Activated naive CD4-positive, alpha-beta T cell treated with anti-CD3 and anti-CD28 coated beads, Interleukin-2, amount 10 ng/mL, durations not matched to agents 7 days and 5 days (primary cell): Measurements from ENCODE around the gene MAPK8IP1.
"Not testable (repeated sequence)": the region's sequence is repeated elsewhere in the genome, so short reads cannot be mapped to it uniquely, and the experiment has no call there.

Experiments
- CTCF ChIA-PET: fragments of 350-600 bp; sonication (Branson Sonifier 250); formaldehyde crosslinking; loops from one replicate; lab custom pipeline; 2021; ENCODE audit warnings: antibody characterized with exemption; lab: Charles Lee
- DNase-seq: peaks from one replicate; pipeline ENCODE4 v3.0.0-alpha.2; 2020
- H3K27ac Mint-ChIP-seq: one replicate; pipeline ENCODE4 v1.8.0; 2021; ENCODE audit warnings: mild to moderate bottlenecking, moderate library complexity, mixed read lengths
- H3K27me3 Mint-ChIP-seq: one replicate; pipeline ENCODE4 v1.8.0; 2021; ENCODE audit warnings: mild to moderate bottlenecking, mixed read lengths
- H3K36me3 Mint-ChIP-seq: one replicate; pipeline ENCODE4 v1.8.0; 2021; ENCODE audit warnings: mixed read lengths
- H3K4me1 Mint-ChIP-seq: one replicate; pipeline ENCODE4 v1.8.0; 2021; ENCODE audit warnings: mixed read lengths
- H3K4me3 Mint-ChIP-seq: one replicate; pipeline ENCODE4 v1.8.0; 2021; ENCODE audit warnings: mild to moderate bottlenecking, moderate library complexity, mixed read lengths
- H3K9me3 Mint-ChIP-seq: one replicate; pipeline ENCODE4 v1.8.0; 2021; ENCODE audit warnings: mixed read lengths

Gene MAPK8IP1

DNA sequence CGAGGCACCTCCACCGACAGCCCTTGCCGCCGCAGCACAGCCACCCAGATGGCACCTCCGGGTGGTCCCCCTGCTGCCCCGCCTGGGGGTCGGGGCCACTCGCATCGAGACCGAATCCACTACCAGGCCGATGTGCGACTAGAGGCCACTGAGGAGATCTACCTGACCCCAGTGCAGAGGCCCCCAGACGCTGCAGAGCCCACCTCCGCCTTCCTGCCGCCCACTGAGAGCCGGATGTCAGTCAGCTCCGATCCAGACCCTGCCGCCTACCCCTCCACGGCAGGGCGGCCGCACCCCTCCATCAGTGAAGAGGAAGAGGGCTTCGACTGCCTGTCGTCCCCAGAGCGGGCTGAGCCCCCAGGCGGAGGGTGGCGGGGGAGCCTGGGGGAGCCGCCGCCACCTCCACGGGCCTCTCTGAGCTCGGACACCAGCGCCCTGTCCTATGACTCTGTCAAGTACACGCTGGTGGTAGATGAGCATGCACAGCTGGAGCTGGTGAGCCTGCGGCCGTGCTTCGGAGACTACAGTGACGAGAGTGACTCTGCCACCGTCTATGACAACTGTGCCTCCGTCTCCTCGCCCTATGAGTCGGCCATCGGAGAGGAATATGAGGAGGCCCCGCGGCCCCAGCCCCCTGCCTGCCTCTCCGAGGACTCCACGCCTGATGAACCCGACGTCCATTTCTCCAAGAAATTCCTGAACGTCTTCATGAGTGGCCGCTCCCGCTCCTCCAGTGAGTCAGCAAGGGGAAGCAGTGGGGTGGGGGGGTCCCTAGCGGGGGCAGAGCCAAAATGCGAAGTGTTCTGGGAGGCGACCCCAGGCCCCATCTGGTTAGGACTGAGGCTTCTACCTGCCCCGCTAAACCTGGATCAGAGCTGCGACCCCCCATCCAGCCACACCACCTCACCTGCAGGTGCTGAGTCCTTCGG is 17.3 kb downstream of the MAPK8IP1 start:
- Mint-ChIP-seq H3K9me3 (no peaks in the 10 kb centered on the region), H3K27me3 (peaks cover 64% of the 10 kb centered on the region)

GRCh38 chr11:45904309-45904915 is 19.0 kb downstream of the MAPK8IP1 start:
- H3K36me3 Mint-ChIP-seq = no peaks in the 10 kb centered on the region

More for the DNA sequence above, 17.3 kb downstream of the MAPK8IP1 start:
- no peaks in the 10 kb centered on the region for H3K36me3 Mint-ChIP-seq
- CTCF ChIA-PET = no interaction called here
- peaks cover 10% of the 10 kb centered on the region for H3K4me1 Mint-ChIP-seq
- no peak for DNase-seq
- no peak overlapping the region for H3K4me3 Mint-ChIP-seq
- H3K27ac Mint-ChIP-seq = no peak overlapping the region

DNA sequence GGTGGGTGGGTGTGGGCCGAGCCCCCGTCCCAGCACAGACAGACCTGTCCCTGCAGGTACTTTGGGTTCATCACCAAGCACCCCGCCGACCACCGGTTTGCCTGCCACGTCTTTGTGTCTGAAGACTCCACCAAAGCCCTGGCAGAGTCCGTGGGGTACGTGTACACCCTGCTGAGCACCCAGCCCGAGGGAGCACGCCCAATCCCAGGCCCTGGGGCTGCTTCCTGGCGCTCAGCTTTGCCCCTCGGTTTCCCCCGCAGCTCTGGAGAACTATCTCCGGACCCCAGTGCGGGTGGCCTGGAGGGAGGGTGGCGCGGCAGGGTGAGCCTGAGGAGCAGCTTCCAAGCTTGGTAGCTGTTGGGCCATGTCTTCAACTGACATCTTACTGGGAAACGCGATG is 19.6 kb downstream of the MAPK8IP1 start:
- Mint-ChIP-seq H3K36me3 (no peaks in the 10 kb centered on the region), H3K4me3 (no peak overlapping the region), H3K9me3 (no peaks in the 10 kb centered on the region), H3K27me3 (peaks cover 41% of the 10 kb centered on the region), H3K27ac (no peak overlapping the region), H3K4me1 (peaks cover 8% of the 10 kb centered on the region)
- CTCF ChIA-PET = no interaction called here
- DNase-seq = no peak

More at GRCh38 chr11:45904309-45904915, 19.0 kb downstream of the MAPK8IP1 start:
- no peak for DNase-seq
- peaks cover 47% of the 10 kb centered on the region for H3K27me3 Mint-ChIP-seq
- H3K4me1 Mint-ChIP-seq = peaks cover 8% of the 10 kb centered on the region
- no peak overlapping the region for H3K4me3 Mint-ChIP-seq
- CTCF ChIA-PET = no interaction called here
- no peaks in the 10 kb centered on the region for H3K9me3 Mint-ChIP-seq
- H3K27ac Mint-ChIP-seq = no peak overlapping the region

DNA sequence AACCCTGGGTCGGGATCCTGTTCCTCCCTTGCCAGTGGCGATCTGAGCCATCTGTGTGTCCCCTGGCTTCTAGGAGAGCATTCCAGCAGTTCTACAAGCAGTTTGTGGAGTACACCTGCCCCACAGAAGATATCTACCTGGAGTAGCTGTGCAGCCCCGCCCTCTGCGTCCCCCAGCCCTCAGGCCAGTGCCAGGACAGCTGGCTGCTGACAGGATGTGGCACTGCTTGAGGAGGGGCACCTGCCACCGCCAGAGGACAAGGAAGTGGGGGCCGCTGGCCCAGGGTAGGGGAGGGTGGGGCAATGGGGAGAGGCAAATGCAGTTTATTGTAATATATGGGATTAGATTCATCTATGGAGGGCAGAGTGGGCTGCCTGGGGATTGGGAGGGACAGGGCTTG is 20.1 kb downstream of the MAPK8IP1 start:
- CTCF ChIA-PET, H3K4me3 Mint-ChIP-seq, DNase-seq, H3K9me3 Mint-ChIP-seq, H3K27ac Mint-ChIP-seq, H3K36me3 Mint-ChIP-seq, H3K4me1 Mint-ChIP-seq: not testable (repeated sequence)
- peaks cover 36% of the 10 kb centered on the region for H3K27me3 Mint-ChIP-seq

GRCh38 chr11:45906096-45906682 is 20.7 kb downstream of the MAPK8IP1 start:
- peaks cover 30% of the 10 kb centered on the region for H3K27me3 Mint-ChIP-seq
- no peak for DNase-seq
- H3K36me3 Mint-ChIP-seq = no peaks in the 10 kb centered on the region
- H3K27ac Mint-ChIP-seq = no peak overlapping the region
- H3K4me1 Mint-ChIP-seq = peaks cover 5% of the 10 kb centered on the region
- H3K9me3 Mint-ChIP-seq = no peaks in the 10 kb centered on the region
- CTCF ChIA-PET = no interaction called here
- no peak overlapping the region for H3K4me3 Mint-ChIP-seq

- no peak for DNase-seq
- Mint-ChIP-seq H3K4me1 (peaks cover 5% of the 10 kb centered on the region), H3K4me3 (no peak within 1 kb of the TSS), H3K27me3 (peaks cover 21% of the 10 kb centered on the region), H3K27ac (no peak within 1 kb of the TSS), H3K36me3 (no peaks in the 10 kb centered on the region), H3K9me3 (no peaks in the 10 kb centered on the region)
- CTCF ChIA-PET = no interaction called here
Observed at GRCh38 chr11:45906965-45907611, 21.6 kb downstream of the MAPK8IP1 start, which contains the start of gene FREY1. Gene FREY1, minus strand, starts transcription at chr11:45907271. Its CDS starts 26 bp downstream, at chr11:45907245.

- Mint-ChIP-seq H3K27me3 (peaks cover 15% of the 10 kb centered on the region), H3K4me1 (peaks cover 5% of the 10 kb centered on the region), H3K36me3 (no peaks in the 10 kb centered on the region), H3K27ac (no peak overlapping the region), H3K4me3 (no peak overlapping the region), H3K9me3 (no peaks in the 10 kb centered on the region)
- no peak for DNase-seq
- CTCF ChIA-PET = no interaction called here
Observed at GRCh38 chr11:45907911-45908370, 22.5 kb downstream of the MAPK8IP1 start.

GRCh38 chr11:45909594-45910475 is 24.4 kb downstream of the MAPK8IP1 start:
- H3K27me3 Mint-ChIP-seq = peaks cover 3% of the 10 kb centered on the region
- DNase-seq = no peak
- no peak overlapping the region for H3K4me3 Mint-ChIP-seq
- peaks cover 6% of the 10 kb centered on the region for H3K36me3 Mint-ChIP-seq
- CTCF ChIA-PET = no interaction called here
- H3K9me3 Mint-ChIP-seq = no peaks in the 10 kb centered on the region
- no peak overlapping the region for H3K27ac Mint-ChIP-seq
- H3K4me1 Mint-ChIP-seq = peaks cover 7% of the 10 kb centered on the region

DNA sequence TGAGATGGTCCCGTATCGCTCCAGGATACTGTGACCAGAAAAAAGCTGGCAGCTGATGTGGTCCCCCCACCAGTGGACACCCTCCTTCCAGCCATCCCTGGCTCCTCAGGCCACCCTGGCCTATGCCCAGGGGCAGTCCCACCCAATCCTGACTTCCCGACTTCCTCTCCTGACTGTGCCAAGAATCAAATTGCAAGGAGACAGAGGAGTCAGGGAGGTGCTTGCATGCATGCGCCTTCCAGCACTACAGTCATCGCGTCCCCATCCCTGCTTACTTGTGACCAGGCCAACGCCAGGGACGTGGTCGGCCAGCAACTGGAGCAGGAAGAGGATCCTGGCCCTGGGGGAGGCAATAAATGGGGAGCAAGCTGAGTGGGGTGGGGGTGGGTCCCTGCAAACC is 25.2 kb downstream of the MAPK8IP1 start:
- Mint-ChIP-seq H3K27me3 (no peaks in the 10 kb centered on the region), H3K36me3 (peaks cover 7% of the 10 kb centered on the region), H3K27ac (no peak overlapping the region), H3K4me3 (no peak overlapping the region), H3K4me1 (peaks cover 8% of the 10 kb centered on the region), H3K9me3 (no peaks in the 10 kb centered on the region)
- CTCF ChIA-PET = no interaction called here
- DNase-seq = no peak

DNA sequence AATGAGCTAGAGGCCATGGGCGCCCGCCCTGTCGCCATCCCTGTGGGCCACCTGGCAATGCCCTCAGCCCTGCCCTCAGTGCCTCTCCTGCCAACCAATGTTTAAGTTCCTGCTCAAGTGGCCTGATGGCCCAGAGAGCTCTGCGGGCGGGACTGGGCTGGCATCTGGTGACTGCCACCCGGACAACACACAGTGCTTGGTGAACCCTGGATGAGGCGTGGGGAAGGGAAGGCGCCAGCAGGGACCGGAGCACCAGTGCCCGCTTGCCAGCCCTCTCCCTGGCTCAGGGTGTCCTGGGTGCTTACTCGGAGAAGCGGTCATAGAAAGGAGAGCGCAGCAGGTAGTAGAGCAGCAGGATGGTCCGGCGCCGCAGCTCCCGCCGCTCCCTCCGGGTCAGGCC is 28.1 kb downstream of the MAPK8IP1 start:
- Mint-ChIP-seq H3K27me3 (no peaks in the 10 kb centered on the region), H3K9me3 (no peaks in the 10 kb centered on the region), H3K36me3 (peaks cover 16% of the 10 kb centered on the region), H3K27ac (no peak overlapping the region), H3K4me3 (no peak overlapping the region), H3K4me1 (peaks cover 27% of the 10 kb centered on the region)
- CTCF ChIA-PET = no interaction called here
- DNase-seq = no peak

DNA sequence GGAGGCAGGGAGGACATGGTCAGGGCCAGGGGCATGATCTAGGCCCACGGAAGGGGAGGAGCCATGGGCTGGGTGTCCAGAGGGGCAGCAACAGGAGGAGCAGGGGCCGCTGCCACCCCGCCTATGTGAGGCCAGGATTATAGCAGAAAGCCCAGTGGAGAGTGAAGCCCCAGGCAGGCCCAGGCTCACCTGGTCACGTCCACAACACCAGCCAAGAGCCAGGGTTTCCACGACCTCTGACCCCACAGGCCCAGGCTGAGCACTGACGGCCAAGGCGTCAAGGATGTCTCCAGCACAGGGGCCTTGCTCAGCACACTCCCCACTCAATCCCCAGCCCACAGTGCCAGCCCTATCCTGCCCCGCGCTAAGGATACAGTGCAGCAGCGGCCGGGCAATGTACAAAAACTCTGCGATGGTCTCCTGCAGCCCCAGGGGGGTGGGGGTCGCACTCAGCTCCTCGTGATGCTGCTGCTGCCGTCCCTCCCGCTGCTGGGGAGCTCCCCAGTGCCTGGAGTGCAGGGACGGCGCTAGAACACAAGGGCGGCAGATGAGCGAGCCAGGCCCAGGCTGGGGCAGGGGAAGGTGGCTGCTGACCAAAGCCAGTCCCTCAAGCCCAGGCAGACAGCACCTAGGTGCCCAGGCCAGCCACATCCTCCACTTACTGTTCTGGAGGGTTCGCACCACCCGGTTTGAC is 28.6 kb downstream of the MAPK8IP1 start:
- no peak for DNase-seq
- H3K27me3 Mint-ChIP-seq = no peaks in the 10 kb centered on the region
- H3K36me3 Mint-ChIP-seq = peaks cover 16% of the 10 kb centered on the region
- no peaks in the 10 kb centered on the region for H3K9me3 Mint-ChIP-seq
- H3K4me3 Mint-ChIP-seq = no peak overlapping the region
- peaks cover 33% of the 10 kb centered on the region for H3K4me1 Mint-ChIP-seq
- H3K27ac Mint-ChIP-seq = no peak overlapping the region
- CTCF ChIA-PET = interaction anchor here (1.4 kb wide), 1 partner anchor 41 kb away, joined by 3 read pairs; no protein-coding TSS in a partner anchor

DNA sequence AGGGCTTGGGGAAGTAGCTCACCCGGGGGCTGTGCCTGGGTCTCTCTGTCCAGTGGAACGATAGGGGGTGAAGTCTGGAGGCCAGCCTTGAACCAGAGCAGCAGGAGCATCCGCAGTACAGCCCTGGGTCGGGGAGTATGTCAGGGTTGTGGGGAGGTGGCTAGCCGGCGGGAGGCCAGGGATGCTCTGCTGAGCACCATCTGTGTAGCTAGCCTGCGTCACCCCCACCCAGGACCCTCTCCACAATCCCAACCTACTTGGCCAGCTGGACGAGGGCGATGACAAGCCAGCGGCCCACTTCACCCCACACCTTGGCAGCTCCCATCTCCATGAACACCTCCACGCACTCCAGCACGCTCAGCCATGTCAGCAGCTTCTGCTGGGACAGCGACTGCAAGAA is 30.0 kb downstream of the MAPK8IP1 start:
- H3K9me3 Mint-ChIP-seq = no peaks in the 10 kb centered on the region
- peaks cover 7% of the 10 kb centered on the region for H3K27me3 Mint-ChIP-seq
- H3K4me1 Mint-ChIP-seq = peaks cover 46% of the 10 kb centered on the region
- peaks cover 16% of the 10 kb centered on the region for H3K36me3 Mint-ChIP-seq
- DNase-seq = no peak
- CTCF ChIA-PET = interaction anchor here (0.6 to 1.4 kb wide), 2 partner anchors 42 to 76 kb away, joined by 3 read pairs; no protein-coding TSS in a partner anchor
- H3K27ac Mint-ChIP-seq = peak overlapping the region; percentile 55
- H3K4me3 Mint-ChIP-seq = peak overlapping the region; percentile 51

DNA sequence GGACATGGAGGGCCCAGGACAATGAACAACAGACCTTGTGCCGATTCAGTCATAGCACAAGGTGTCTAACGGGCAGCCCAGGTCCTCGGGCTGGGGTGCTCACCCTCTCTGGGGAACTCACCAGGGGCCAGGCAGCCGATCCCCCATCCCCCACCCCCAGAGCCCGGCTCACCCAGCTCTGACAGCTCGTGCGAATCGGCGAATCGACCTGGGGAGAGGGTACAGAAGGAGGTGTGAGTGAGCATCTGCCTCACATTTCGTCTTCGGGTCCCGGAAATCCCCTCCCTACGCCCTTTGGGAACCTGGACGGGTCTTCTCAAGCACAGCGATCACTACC is 31.8 kb downstream of the MAPK8IP1 start:
- H3K9me3 Mint-ChIP-seq = no peaks in the 10 kb centered on the region
- peak overlapping the region; percentile 86 for H3K4me3 Mint-ChIP-seq
- peaks cover 18% of the 10 kb centered on the region for H3K36me3 Mint-ChIP-seq
- CTCF ChIA-PET = interaction anchor here (1.1 to 1.4 kb wide), 2 partner anchors 13 to 48 kb away, joined by 3 to 4 read pairs; no protein-coding TSS in a partner anchor
- DNase-seq = no peak
- peaks cover 23% of the 10 kb centered on the region for H3K27me3 Mint-ChIP-seq
- peaks cover 51% of the 10 kb centered on the region for H3K4me1 Mint-ChIP-seq
- H3K27ac Mint-ChIP-seq = peak overlapping the region; percentile 98
